ENCODE data around the gene TMEM72. TPM values are rescaled to one million over a fixed set of nuclear protein-coding genes. Genes with fewer than 3 reads are reported as not detected.

The TMEM72 gene
- total RNA-seq, 1 experiment from 2014 or later, result not detected

- POLR2A ChIA-PET, result no interaction called here
- H3K4me3 ChIP-seq (replicated peaks in 1 of 2; ENCODE audit: low read depth in 1 of 2, low read length in 2 of 2), result no peak overlapping the region
- H3K9me2 ChIP-seq (ENCODE audit: insufficient read depth), result no peaks in the 10 kb centered on the region
- no peak overlapping the region for H3K27ac ChIP-seq (ENCODE audit: low read depth, low read length)
- no peaks in the 10 kb centered on the region for H4K20me1 ChIP-seq (ENCODE audit: insufficient read depth)
- H2AFZ ChIP-seq (ENCODE audit: low read depth, low read length, poor library complexity, severe bottlenecking), result no peak overlapping the region
- H3K4me2 ChIP-seq (ENCODE audit: low read length), result no peak overlapping the region
- CTCF ChIA-PET, result no interaction called here
- no peaks in the 10 kb centered on the region for H3K9me3 ChIP-seq (ENCODE audit: control insufficient read depth in 1 of 2, insufficient read depth in 1 of 2, low read depth in 1 of 2, low read length in 2 of 2)
- no peak for ATAC-seq
- H3K9ac ChIP-seq (ENCODE audit: low read length), result no peak overlapping the region
- H3K79me2 ChIP-seq (ENCODE audit: insufficient read depth, low read length), result no peaks in the 10 kb centered on the region
- DNase-seq (ENCODE audit: low read depth, low spot score), result no peak
- H3K27me3 ChIP-seq (ENCODE audit: insufficient read depth, low read length), result peaks cover 14% of the 10 kb centered on the region; the same call in 1 of the 2 replicates
- intact Hi-C loops (cut with micrococcal nuclease), result no loop called here
- H3K36me3 ChIP-seq (ENCODE audit: control insufficient read depth in 1 of 2, insufficient read depth in 2 of 2, low read length in 2 of 2), result no peaks in the 10 kb centered on the region
- RAD21 ChIA-PET (ENCODE audit: low non-redundant PET in 1 of 2, low total read pairs in 2 of 2, uncharacterized antibody in 2 of 2, unreplicated experiment in 2 of 2), result no interaction called here
- no TSS peak for BruUV-seq (replicated peaks)
- H3K4me1 ChIP-seq (ENCODE audit: control insufficient read depth in 1 of 2, insufficient read depth in 2 of 2, low read length in 2 of 2), result no peaks in the 10 kb centered on the region
- TF ChIP-seq FOSL1 (IDR thresholded peaks at IDR 0.05; ENCODE audit: low read depth) (no peak), ZBTB33 (IDR thresholded peaks at IDR 0.05; ENCODE audit: extremely low read depth, insufficient replicate concordance, low read length) (no peak), YY1 (IDR thresholded peaks at IDR 0.05; ENCODE audit: extremely low read depth, insufficient replicate concordance, low read depth, low read length) (no peak), SRF (IDR thresholded peaks at IDR 0.05; ENCODE audit: low read depth) (no peak), EZH2 (IDR thresholded peaks at IDR 0.05) (no peak), REST (IDR thresholded peaks at IDR 0.05; ENCODE audit: low read depth) (no peak)
These were observed 11.6 kb upstream of the TMEM72 start for GRCh38 chr10:44899450-44900080.

Measured in HCT116 (cell line).